T-helper 1 cell treated with Interleukin-12 subunit alpha and Interleukin-12 subunit beta and Interleukin-4 antibody, amounts not matched to agents 30 ng/mL and 1 ng/mL, for 36 hours (primary cell): ENCODE data around the gene ZSWIM7. TPM values are rescaled to one million over a fixed set of nuclear protein-coding genes. Genes with fewer than 3 reads are reported as not detected.
"Not testable (repeated sequence)": the region's sequence is repeated elsewhere in the genome, so short reads cannot be mapped to it uniquely, and the experiment has no call there.

Source experiments
- intact Hi-C: fragments of 100-400 bp; cut with micrococcal nuclease; formaldehyde crosslinking; loops from one replicate; pipeline ENCODE4 v1.15.1; 2024
- total RNA-seq: library from RNA; stranded (reverse); gene quantifications from 2 replicates; pipeline ENCODE4 v1.2.3, GENCODE V29; 2022

Gene ZSWIM7
- total RNA-seq, 1 donor from 2014 or later: 9.2 TPM

DNA sequence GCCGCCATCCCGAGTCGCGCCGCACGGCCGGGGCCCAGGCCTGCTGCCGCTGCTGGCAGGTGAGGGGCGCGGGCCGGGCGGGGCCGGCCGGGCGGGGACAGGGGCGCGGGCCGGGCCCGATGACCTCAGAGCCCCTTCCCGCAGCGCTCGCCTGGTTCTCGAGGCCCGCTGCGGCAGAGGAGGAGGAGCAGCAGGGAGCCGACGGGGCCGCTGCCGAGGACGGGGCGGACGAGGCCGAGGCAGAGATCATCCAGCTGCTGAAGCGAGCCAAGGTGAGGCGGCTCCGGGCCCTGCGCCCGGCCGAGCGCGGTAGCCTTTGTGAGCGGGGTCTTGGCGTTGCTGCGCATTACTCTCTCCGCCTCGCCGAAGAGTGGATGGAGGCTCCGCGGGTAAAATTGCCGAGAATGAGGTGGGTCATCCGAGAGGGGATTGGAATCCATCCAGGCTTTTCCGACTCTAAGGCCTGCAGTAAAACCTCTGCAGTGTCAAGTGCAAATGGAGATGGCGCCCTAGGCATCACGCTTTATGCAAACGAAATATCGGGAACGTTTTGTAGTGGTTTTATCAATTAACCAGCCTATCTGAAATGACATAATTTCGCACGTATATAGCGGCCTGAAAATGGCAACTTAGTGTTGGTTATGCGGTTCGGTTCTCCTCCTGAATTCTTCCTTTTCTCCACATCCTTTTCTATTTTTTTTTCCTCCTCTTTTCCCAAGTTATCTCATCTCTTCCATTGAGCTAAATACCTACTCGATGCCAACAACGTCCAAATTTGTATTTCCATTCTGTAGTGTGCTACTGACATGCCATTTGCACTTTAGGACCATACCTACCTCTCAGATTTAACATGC lies 697 bp upstream of the ZSWIM7 start:
- intact Hi-C loops: loop anchor here (1.0 to 10.0 kb wide), 5 partner anchors 103 to 1695 kb away; partner anchors contain the start of genes HS3ST3B1 and NCOR1

DNA sequence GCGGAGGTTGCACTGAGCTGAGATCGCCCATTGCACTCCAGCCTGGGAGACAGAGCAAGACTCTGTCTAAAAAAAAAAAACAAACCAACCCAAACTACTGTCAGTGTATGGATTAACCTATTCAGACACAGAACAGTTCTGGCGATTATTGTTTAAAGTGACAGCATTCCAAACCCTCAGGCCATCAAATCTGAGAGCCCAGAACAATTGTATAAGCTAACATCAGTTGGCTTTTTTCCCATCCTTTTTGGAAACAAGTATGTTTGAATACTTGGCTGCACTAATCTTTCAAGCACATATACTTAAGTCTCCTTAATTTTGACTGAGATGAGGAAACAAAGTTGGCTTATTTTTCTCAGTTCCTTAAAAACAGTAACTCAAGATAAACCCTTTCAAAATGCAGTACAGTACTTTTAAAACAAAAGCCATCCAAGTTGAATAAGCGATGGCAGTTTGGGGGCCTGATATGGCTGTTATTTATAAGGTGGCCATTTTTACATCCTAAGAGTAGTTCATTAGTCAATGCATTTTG lies 1.4 kb downstream of the ZSWIM7 start:
- intact Hi-C loops: loop anchor here (1.0 to 10.0 kb wide), 7 partner anchors 39 to 1693 kb away; partner anchors contain the start of genes ADORA2B and HS3ST3B1

DNA sequence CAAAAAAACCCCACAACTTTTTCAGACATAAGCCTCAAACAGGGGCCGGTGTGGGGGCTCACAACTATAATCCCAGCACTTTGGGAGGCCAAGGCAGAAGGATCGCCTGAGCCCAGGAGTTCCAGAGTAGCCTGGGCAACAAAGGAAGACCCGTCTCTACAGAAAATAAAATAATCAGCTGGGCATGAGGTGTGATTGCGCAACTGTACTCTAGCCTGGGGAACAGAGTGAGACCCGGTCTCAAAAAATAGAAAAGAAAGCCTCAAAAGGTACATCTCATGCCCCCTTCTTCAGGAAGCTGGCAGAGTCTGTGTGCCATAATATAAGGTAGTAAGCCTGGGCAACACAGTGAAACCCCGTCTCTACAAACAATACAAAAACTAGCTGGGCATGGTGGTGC lies 3.2 kb downstream of the ZSWIM7 start:
- intact Hi-C loops: loop anchor here (5.0 to 10.0 kb wide), 3 partner anchors 99 to 1692 kb away; partner anchors contain the start of gene HS3ST3B1

DNA sequence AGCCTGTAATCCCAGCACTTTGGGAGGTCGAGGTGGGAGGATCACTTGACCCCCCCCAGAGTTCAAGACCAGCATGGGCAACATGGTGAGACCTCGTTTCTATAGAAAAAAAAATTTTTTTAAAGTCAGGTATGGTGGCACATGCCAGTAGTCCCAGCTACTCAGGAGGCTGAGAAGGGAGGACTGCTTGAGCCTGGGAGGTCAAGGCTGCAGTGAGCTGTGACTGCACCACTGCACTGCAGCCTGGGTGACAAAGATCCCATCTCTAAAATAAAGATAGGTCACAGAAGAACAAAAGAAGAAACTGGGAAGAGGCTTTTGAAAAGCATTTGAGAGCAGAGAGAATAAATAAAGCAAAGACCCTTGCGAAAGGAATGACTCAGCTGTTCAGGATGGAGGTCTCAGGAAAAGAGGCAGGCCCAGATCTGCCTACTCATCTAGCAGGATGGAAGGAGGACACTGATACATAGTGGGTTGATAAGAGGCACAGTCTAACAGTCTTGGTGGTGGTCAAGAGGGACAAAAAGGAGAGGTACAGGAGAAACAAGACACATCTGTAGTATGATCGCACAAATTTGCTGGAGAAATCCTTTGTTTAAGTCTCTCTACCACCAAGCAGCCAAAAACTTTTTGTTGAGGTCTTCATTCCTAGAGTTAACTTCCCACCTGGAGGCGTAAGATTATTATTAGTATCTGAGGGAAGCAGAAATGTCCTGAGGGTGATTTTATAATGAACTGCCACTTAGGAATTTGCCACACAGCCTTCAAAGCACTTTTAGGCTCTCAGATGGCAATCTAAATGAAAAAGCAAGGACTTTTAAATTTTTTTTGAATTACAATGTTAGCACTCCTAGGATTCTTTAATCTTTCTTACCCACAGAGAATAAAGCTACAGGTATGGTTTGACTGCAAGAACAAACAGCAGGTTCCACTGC lies 17.6 kb downstream of the ZSWIM7 start:
- intact Hi-C loops: no loop called here

DNA sequence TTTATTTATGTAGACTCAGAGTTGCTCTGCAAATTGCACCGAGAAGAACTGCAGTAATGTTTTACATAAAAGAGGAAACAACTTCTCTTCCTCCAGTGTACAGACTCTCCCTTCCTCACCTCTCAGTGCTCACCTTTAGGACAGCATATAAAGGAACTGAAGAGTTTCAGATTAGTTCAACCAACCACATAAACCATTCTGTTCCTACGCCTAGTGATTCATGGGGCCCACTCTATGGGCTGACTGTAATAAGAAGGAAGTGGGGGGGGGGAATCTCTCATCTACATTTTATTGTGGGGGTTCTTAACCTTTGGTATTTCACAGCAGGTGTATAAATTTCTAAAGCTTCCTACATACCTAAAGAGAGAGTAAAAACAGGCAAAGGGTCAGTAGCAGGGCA lies 18.3 kb downstream of the ZSWIM7 start:
- intact Hi-C loops: no loop called here

DNA sequence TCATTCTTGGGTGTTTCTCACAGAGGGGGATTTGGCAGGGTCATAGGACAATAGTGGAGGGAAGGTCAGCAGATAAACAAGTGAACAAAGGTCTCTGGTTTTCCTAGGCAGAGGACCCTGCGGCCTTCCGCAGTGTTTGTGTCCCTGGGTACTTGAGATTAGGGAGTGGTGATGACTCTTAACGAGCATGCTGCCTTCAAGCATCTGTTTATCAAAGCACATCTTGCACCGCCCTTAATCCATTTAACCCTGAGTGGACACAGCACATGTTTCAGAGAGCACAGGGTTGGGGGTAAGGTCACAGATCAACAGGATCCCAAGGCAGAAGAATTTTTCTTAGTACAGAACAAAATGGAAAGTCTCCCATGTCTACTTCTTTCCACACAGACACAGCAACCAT lies 20.5 kb downstream of the ZSWIM7 start:
- intact Hi-C loops: not testable (repeated sequence)

DNA sequence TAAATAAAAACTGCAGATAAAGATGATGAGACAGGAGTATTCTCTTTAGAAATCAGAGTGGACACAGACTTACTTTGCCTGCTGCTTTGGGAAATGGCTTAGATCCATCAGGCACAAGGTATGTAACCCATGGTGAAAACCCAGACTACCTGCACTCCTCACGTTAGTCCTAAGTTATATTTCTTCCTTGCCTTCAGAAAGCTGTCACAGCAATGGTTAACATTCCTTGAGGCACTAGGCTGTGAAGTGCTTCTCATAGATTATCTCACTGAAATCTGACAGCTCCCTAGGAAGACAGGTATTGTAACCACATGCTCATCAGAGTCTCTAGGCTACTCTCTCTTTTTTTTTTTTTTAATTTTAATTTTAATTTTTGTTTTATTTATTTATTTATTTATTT lies 20.9 kb downstream of the ZSWIM7 start:
- intact Hi-C loops: no loop called here

DNA sequence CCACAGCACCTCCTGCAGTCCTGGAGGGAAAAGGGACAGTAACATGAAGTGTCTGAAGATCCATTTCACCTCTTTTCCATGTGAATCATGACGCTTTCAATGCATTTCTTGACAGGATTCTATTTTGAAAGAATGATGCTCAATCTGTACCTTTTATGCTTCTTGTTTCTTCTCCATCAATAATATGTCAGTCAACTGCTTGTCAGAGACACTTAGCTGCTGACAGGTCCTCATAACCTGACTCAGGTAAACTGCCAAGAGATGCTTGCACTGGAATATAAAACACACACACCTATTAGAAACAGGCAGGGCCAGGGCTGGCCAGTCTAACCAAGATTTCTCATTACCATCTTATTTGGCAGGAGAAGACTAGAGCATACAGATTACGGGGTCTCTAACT lies 21.6 kb downstream of the ZSWIM7 start:
- intact Hi-C loops: no loop called here

DNA sequence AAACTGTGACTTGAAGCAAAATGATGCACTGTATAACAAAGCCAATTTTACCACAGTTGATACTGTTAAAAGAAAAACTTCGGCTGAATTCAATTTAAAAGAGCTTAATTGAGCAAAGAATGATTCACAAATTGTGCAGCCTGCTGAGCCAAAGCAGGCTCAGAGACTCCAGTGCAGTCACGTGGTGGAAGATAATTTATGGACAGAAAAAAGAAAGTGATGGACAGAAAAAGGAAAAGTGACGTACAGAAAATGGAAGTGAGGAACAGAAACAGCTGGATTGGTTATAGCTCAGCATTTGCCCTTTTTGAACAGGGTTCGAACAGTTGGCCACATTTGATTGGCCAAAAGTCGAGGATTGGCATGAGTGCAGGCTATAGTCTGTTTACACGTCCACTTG lies 25.7 kb downstream of the ZSWIM7 start:
- intact Hi-C loops: no loop called here

DNA sequence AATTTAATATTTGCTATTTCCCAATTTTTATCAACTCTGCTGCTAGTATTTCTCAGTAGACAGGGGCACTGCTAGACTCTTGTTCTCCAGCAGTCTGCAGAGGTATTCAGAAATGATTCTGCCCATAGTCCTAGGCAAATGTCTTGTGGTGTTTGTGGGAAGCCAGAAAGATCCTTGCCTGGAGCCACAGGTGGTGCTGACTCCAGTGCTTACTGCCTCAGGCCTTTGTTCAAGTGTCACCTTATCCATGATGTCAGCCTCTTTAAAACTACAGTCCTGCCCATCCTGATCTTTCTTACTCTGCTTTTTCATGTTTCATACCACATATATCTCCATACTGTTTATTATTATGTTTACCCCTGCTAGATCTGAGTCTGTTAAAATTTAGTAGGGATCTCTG lies 26.5 kb downstream of the ZSWIM7 start:
- intact Hi-C loops: no loop called here

DNA sequence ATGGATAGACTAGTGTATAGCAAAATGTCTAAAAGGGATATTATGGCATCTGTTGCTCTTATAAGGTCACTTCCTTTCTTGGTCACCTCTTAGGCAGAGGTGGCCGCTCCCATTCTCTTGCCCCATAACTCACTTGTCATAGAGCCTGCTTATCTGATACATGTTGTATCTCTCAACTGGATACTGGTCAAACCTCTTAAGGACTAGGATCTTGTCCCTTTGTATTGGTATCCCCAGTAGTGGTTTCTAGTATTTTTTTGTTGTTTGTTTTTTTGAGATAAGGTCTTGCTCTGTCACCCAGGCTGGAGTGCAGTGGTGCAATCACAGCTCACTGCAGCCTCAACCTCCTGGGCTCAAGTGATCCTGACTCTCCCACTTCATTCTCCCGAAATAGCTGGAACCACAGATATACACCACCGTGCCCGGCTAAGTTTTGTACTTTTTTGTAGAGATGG lies 27.0 kb downstream of the ZSWIM7 start:
- intact Hi-C loops: no loop called here

DNA sequence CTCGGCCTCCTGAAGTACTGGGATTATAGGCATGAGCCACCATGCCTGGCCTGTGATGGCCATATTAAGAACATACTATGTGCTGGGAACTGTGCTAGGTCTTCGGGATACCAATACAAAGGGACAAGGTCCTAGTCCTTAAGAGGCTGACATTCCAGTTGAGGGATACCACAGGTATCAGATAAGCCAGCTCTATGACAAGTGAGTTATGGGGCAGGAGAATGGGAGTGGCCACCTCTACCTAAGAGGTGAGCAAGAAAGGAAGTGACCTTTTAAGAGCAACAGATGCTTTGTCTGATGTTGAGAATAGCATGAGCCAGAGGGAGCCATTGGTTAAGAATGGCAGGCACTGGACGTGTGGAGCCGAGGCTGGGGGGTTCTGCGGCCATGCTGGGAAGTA lies 27.6 kb downstream of the ZSWIM7 start:
- intact Hi-C loops: no loop called here

DNA sequence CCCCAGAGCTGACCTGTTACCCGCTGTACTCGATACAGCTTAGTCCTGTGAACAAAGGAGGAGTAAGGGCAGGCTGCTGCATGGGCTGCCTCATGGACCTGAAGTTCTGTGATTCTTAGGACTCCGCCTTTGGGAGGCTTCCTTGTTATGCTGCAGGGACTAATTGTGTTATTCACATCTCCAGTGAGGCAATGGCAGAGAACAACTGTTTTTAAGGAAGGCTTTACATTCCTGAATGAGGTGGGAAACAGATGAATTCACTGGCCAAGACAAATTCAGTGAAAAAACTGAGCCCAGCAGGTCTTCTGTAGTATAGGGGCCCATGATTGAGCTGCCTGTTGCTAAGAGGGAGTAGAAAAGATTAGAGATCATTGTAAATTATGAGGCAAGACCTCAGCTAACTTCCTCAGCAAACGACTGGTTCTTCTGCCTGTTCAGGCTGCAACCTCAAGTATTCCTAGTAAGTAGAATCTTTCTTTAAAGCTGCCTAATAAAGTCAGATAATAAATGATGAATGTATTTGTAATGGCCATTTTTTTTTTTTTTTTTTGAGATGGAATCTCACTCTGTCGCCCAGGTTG lies 28.3 kb downstream of the ZSWIM7 start:
- intact Hi-C loops: no loop called here

DNA sequence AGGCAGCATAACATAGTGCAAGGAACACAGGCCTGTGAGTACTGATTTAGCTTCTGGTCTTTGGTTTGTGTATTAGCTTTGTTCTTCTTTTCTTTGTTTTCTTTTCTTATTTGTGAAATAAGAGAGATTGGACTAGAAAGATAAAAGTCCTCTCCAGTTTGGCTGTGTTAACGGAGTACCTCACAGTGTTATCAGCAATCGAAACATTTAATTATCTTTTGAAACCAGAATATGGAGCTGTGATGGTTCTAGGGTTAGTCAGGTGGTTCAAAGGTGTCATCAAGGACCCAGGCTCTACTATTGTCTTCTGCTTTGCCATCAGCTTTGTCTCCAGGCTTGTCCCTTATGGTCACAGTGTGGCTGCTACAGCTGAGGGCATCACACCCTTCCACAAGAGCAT lies 29.0 kb downstream of the ZSWIM7 start:
- intact Hi-C loops: no loop called here

DNA sequence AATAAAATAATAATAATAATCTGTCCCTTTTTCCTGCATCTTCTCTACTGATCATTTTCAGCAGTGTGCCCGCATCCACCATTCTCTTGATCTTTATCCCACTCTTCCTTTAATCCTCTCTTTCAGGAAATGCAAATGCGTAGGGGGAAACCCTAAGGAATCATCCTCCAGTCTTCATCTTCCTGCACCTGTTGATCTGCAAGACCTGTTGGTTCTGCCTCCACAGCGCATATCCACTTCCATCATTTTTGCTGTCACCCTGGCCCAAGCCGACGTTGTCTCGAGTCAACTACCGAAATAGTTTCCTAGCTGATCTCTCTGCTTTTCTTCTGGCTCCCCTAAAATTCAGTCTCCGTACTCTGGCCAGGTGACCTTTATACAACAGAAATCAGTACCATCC lies 30.0 kb downstream of the ZSWIM7 start:
- intact Hi-C loops: no loop called here

DNA sequence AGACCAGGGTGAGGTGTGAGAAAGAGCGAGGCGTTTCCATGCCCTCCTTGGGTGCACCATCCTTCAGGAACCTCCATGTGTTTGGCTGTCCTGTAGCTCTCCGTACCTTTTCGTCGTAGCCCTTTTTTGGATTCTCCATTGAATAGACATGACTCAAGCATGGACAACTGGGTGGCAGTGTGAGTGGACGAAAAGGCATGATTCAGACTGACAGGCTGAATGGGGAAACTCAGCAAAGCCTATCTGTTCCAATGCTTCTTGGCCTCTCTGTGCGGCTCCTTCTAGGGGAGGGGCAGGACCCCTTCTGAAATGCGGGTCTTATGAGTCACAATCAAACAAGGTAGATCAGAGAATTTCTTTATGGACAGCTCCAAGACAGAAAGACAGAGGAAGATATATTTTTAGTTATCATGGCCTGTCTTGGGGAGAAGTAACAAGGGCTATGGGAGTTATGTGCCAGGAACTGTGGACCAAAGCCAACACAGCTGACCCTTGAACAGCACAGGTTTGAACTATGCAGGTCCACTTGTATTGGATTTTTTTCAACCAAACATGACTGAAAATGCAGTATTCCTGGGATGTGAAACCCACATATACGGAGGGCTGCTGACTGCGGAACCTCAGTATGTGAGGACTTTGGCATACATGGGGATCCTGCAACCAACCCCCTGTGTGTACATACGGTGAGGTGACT lies 31.7 kb downstream of the ZSWIM7 start:
- intact Hi-C loops: no loop called here

DNA sequence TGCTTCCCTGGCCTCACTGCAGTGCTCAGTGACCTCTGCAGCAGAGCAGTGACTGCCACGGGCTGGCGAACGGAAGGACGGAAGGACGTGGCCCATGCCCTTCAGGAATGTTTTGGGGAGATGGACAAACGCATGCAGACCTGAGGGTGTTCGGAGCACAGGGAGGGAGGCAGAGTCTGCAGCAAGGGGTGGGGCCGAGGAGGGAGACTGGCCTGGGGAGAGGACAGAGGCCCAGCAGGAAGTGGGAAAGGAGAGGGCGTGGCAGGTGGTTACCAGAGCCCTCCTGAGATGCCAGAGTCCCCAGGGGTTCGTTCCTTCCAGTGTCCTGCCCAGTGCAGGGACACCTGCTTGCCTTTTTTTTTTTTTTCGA lies 32.6 kb downstream of the ZSWIM7 start:
- intact Hi-C loops: no loop called here

DNA sequence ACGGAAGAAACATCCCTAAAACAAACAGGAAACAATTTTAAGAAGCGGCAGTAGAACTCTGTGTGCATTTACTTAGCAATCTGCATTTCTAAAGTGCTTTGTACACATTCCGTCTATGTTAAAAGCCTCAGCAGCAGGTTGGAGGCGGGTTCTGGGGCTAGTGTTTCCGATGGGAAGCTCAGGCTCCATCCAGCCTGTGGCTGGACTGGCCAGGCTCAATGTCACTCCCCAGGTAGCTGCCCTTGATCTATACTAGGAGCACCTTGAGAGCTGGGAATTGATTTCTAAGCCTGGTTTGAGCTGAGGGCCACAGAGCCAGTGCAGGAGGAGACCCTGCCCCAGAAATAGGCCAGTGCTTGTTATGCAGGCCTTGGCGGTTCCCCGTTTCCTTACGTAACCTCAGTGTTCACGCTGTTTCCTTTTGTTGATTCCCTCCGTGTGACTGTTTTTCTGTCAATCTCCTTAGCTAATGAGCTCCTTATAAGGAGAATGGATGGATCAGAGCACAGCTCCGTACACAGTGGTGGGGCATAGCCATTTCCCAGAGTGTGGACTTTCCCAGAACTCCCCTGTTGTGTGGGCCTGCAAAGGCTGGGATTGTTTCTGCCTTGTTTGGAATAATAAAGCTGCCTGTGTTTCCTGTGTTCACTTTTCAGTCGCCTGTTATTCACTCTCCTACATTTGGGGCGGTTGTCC lies 33.2 kb downstream of the ZSWIM7 start:
- intact Hi-C loops: no loop called here

DNA sequence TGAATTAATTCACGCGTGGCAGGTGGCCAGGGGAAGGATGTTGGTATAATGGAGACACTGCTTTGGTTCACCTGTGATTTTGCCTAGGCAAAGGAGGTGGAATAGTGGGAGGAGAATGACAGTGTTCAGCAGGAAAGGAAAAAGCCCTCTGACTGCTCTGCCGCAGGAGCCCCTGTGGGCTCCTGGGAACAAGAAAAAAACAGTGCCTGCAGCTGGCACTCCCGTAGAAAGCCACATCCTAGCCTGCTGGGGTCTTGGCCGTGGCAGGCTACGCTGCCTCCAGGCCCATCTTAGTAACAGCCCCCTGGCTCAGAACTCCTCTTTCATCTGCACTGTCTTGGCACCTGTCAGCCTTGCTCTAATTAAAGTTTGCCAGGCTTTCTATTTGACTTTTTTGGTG lies 34.0 kb downstream of the ZSWIM7 start:
- intact Hi-C loops: no loop called here

DNA sequence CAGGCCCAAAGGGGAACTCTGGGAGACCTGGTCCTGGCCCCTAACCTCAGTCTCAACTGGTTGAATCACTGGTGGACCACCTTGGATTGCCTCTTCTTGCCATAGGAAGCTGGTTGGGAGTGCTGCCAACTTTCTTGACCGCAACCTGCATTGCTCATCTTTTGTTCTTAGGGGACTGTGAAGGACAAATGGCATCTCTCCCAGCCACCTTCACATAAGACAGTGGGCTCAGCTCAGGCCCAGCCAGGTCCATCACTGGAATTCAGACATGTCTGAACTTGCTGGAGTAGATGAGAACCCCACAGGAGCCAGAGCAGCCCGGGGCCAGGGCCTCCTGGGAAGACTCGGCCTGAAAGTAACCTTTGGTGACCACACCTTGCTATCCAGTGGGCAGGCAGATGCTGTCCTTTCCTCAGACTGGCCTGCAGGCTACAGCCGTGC lies 35.8 kb downstream of the ZSWIM7 start:
- intact Hi-C loops: no loop called here
